Astrocyte (in vitro differentiated cells and primary cell): ENCODE results near the gene ANXA2R.

Experiments used
- EZH2 ChIP-seq: IDR thresholded peaks from 2 replicates; pipeline ENCODE4 v1.6.1; 2012; ENCODE audit warnings: mild to moderate bottlenecking, low read length, inconsistent platforms; ENCODE audit not compliant: insufficient read depth
- TF ChIP-seq, protein P1 (sequence below): IDR thresholded peaks from 2 replicates; pipeline ENCODE4 v1.5.1; 2011; ENCODE audit warnings: low read depth, mild to moderate bottlenecking, inconsistent platforms, low read length, moderate library complexity; ENCODE audit not compliant: insufficient read depth

DNA sequence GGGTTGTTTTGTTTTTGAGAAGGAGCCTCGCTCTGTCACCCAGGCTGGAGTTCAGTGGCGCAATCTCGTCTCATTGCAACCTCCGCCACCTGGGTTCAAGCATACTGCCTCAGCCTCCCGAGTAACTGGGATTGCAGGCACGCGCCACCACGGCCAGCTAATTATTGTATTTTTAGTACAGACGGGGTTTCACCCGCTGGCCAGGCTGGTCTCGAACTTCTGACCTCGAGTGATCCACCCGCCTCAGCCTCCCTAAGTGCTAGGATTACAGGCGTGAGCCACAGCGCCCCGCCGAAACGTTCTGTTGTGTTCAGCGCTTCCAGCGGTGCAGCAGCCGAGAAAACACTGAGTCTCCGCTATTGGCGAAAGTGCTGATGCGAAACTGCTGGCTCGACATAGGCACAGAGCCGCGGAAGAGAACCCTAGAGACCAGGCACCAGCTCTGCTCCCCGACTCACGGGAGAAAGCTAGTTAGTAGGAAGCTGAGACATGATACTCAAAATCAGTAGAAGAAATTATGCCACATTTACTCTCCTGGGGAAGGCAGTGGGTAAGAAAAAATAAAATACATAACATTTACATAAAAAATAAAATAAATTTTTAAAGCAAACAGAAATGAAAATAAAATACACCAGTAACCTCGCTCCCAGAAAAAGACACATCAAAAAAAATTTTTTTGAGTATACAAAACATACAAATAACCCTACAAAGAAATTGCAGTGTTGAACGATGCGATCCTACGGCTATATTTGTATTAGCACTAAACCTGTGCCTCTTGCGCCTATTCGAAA lies 31.6 kb downstream of the ANXA2R start:
- TF ChIP-seq, protein P1, sequence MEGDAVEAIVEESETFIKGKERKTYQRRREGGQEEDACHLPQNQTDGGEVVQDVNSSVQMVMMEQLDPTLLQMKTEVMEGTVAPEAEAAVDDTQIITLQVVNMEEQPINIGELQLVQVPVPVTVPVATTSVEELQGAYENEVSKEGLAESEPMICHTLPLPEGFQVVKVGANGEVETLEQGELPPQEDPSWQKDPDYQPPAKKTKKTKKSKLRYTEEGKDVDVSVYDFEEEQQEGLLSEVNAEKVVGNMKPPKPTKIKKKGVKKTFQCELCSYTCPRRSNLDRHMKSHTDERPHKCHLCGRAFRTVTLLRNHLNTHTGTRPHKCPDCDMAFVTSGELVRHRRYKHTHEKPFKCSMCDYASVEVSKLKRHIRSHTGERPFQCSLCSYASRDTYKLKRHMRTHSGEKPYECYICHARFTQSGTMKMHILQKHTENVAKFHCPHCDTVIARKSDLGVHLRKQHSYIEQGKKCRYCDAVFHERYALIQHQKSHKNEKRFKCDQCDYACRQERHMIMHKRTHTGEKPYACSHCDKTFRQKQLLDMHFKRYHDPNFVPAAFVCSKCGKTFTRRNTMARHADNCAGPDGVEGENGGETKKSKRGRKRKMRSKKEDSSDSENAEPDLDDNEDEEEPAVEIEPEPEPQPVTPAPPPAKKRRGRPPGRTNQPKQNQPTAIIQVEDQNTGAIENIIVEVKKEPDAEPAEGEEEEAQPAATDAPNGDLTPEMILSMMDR, result no peak
- no peak for TF ChIP-seq EZH2
